PC-3 (cell line): Measurements from ENCODE around the gene POP5.

Experiments
- EZH2 ChIP-seq: fragments of 300-600 bp; sonication (generic); IDR thresholded peaks from one replicate; pipeline ENCODE4 v1.6.1; 2017; ENCODE audit warnings: antibody characterized with exemption, mild to moderate bottlenecking, low read length; ENCODE audit not compliant: unreplicated experiment
- EZH2phosphoT487 ChIP-seq: fragments of 300-600 bp; sonication (generic); IDR thresholded peaks from 2 replicates; pipeline ENCODE4 v1.6.1; 2018; ENCODE audit warnings: mild to moderate bottlenecking, antibody characterized with exemption, low read length, borderline replicate concordance
- TF ChIP-seq, protein P1 (sequence below): fragments of 300-600 bp; sonication (generic); conservative IDR thresholded peaks from 2 replicates; pipeline ENCODE4 v1.5.1; 2017; ENCODE audit warnings: antibody characterized with exemption, low read depth, mild to moderate bottlenecking, low read length

DNA sequence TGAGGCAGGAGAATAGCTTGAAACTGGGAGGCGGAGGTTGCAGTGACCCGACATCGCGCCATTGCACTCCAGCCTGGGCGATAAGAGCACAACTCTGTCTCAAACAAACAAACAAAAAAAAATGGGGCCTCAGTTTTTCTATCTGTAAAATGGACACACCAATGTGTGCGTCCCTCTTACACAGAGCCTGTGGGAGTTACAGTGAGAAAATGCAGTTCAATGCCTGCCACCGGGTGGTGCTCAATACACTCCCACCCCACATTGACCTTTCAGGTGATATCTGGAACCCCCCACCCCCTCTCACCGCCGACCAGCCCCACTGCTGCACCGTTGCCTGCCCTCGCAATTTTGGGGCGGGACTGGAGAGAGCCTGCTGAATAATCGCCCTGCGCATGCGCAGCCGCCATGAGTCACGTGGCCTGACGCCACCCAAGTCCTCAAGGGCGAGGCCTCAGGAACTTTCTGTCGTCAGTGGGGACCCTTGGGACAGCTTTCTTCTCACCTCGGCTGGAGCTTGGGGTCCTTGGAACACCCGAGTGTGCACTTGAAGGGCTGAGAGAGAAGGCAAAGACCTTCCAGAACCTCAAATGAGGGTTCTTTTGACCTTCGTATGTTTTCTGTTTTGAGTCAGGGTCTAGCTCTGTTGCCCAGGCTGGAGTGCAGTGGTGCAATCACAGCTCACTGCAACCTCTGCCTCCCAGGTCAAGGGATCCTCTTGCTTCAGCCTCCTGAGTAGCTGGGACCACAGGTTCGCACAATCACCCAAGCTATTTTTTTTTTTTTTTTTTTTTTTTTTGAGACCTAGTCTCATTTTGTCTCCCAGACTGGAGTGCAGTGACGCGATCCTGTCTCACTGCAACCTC is 44.6 kb upstream of the POP5 start:
- TF ChIP-seq, protein P1, sequence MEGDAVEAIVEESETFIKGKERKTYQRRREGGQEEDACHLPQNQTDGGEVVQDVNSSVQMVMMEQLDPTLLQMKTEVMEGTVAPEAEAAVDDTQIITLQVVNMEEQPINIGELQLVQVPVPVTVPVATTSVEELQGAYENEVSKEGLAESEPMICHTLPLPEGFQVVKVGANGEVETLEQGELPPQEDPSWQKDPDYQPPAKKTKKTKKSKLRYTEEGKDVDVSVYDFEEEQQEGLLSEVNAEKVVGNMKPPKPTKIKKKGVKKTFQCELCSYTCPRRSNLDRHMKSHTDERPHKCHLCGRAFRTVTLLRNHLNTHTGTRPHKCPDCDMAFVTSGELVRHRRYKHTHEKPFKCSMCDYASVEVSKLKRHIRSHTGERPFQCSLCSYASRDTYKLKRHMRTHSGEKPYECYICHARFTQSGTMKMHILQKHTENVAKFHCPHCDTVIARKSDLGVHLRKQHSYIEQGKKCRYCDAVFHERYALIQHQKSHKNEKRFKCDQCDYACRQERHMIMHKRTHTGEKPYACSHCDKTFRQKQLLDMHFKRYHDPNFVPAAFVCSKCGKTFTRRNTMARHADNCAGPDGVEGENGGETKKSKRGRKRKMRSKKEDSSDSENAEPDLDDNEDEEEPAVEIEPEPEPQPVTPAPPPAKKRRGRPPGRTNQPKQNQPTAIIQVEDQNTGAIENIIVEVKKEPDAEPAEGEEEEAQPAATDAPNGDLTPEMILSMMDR, result peak; percentile 35; the same call in 1 of the 2 replicates
- TF ChIP-seq EZH2, result no peak
- TF ChIP-seq EZH2phosphoT487, result no peak
